H1 (cell line): ENCODE results near the gene PTMS. TPM values are rescaled to one million over a fixed set of nuclear protein-coding genes. Genes with fewer than 3 reads are reported as not detected.

Experiments
- CTCF ChIA-PET: fragments of 300-600 bp; sonication (Branson Sonifier 250); formaldehyde crosslinking; loops from one replicate; lab custom pipeline; 2021; ENCODE audit not compliant: partially characterized antibody; lab: Charles Lee
- POLR2A ChIA-PET: fragments of 300-600 bp; sonication (Branson Sonifier 250); formaldehyde crosslinking; loops from one replicate; lab custom pipeline; 2021; ENCODE audit warnings: inconsistent platforms; ENCODE audit not compliant: partially characterized antibody; lab: Charles Lee
- DNase-seq, 2 experiments: peaks; one replicate each; pipeline versions ENCODE4 v3.0.0 to v3.0.0-alpha.2; 2010 to 2022; ENCODE audit warnings: low spot score in 2 of 2, low read depth in 1 of 2, mixed read lengths in 1 of 2
- FAIRE-seq: peaks from 2 replicates; lab custom pipeline; 2011; peaks lifted over from hg19 to GRCh38; lab: Jason Lieb, UNC
- H2AFZ ChIP-seq: 2 replicates; pipeline ENCODE4 v1.8.1; 2012; ENCODE audit warnings: low read length, inconsistent platforms
- H2AK5ac ChIP-seq: 2 replicates; pipeline ENCODE4 v1.6.1; 2013; ENCODE audit warnings: low read depth, low read length
- H2BK120ac ChIP-seq: replicated peaks from 2 replicates; pipeline ENCODE3; 2013; ENCODE audit warnings: low read depth, low read length, inconsistent platforms
- H2BK12ac ChIP-seq: 2 replicates; pipeline ENCODE4 v1.6.1; 2013; ENCODE audit warnings: low read depth, low read length
- H2BK15ac ChIP-seq: 2 replicates; pipeline ENCODE4 v1.6.1; 2013; ENCODE audit warnings: low read length
- H2BK20ac ChIP-seq: 2 replicates; pipeline ENCODE4 v1.6.1; 2013; ENCODE audit warnings: low read length
- H2BK5ac ChIP-seq: 2 replicates; pipeline ENCODE4 v1.6.1; 2013; ENCODE audit warnings: low read depth, low read length
- H3K14ac ChIP-seq: 2 replicates; pipeline ENCODE4 v1.6.1; 2013; ENCODE audit warnings: inconsistent platforms; ENCODE audit not compliant: insufficient read length
- H3K18ac ChIP-seq: 2 replicates; pipeline ENCODE4 v1.6.1; 2013; ENCODE audit warnings: low read length; ENCODE audit errors: extremely low read depth
- H3K23ac ChIP-seq: 2 replicates; pipeline ENCODE4 v1.6.1; 2013; ENCODE audit warnings: inconsistent platforms; ENCODE audit not compliant: insufficient read length
- H3K23me2 ChIP-seq: 2 replicates; pipeline ENCODE4 v1.6.1; 2013; ENCODE audit warnings: low read depth, low read length
- H3K27ac ChIP-seq: 2 replicates; pipeline ENCODE4 v1.6.1; 2011; ENCODE audit warnings: low read depth, low read length, inconsistent platforms
- H3K27me3 ChIP-seq, 4 experiments: replicated peaks in 1 of 4; 1 replicate in 1 of 4; 2 replicates in 3 of 4; pipeline versions ENCODE4 v1.6.1 to v1.8.1; 2011 to 2013; ENCODE audit warnings: low read length in 3 of 4, mild to moderate bottlenecking in 3 of 4, inconsistent platforms in 2 of 4, mixed read lengths in 2 of 4, moderate library complexity in 1 of 4; ENCODE audit not compliant: control insufficient read depth in 3 of 4, insufficient read depth in 3 of 4; ENCODE audit errors: extremely low read depth in 1 of 4
- H3K36me3 ChIP-seq, 4 experiments: 2 replicates each; pipeline versions ENCODE4 v1.6.1 to v1.8.1; 2011 to 2013; ENCODE audit warnings: mild to moderate bottlenecking in 4 of 4, low read length in 3 of 4, moderate library complexity in 2 of 4, control low read depth in 1 of 4, inconsistent platforms in 1 of 4; ENCODE audit not compliant: insufficient read depth in 4 of 4, control insufficient read depth in 2 of 4
- H3K4ac ChIP-seq: replicated peaks from 2 replicates; pipeline ENCODE3; 2013; ENCODE audit warnings: low read length, low read depth, mixed read lengths, inconsistent platforms; ENCODE audit not compliant: insufficient read length
- H3K4me1 ChIP-seq, 4 experiments: replicated peaks in 1 of 4; 1 replicate in 1 of 4; 2 replicates in 3 of 4; pipeline versions ENCODE4 v1.6.1 to v1.8.1; 2011 to 2013; ENCODE audit warnings: low read length in 3 of 4, inconsistent platforms in 2 of 4, mixed read lengths in 1 of 4; ENCODE audit not compliant: insufficient read depth in 4 of 4, control insufficient read depth in 3 of 4
- H3K4me2 ChIP-seq, 2 experiments: 2 replicates each; pipeline versions ENCODE4 v1.6.1 to v1.8.1; 2011 to 2013; ENCODE audit warnings: low read depth in 2 of 2, low read length in 2 of 2, control low read depth in 1 of 2, inconsistent platforms in 1 of 2, mild to moderate bottlenecking in 1 of 2; ENCODE audit not compliant: insufficient read depth in 1 of 2
- H3K4me3 ChIP-seq, 4 experiments: fragments of 200-600, 300-600 bp in 1 of 4; sonication (generic), shearing (Covaris generic), sonication (Bioruptor Twin) in 1 of 4; 2 replicates each; pipeline versions ENCODE4 v1.5.1 to v1.8.1; 2011 to 2016; ENCODE audit warnings: low read length in 4 of 4, low read depth in 3 of 4, control low read depth in 2 of 4, inconsistent platforms in 2 of 4, mild to moderate bottlenecking in 2 of 4, mixed read lengths in 1 of 4, moderate library complexity in 1 of 4; ENCODE audit not compliant: insufficient read depth in 2 of 4; ENCODE audit errors: extremely low read depth in 1 of 4
- H3K56ac ChIP-seq: replicated peaks from 2 replicates; pipeline ENCODE3; 2013; ENCODE audit warnings: low read depth, mild to moderate bottlenecking, mixed read lengths, low read length, inconsistent platforms; ENCODE audit not compliant: insufficient read length
- H3K79me1 ChIP-seq: 2 replicates; pipeline ENCODE4 v1.6.1; 2013; ENCODE audit warnings: low read depth, low read length, control low read depth
- H3K79me2 ChIP-seq, 2 experiments: 2 replicates each; pipeline versions ENCODE4 v1.6.1 to v1.8.1; 2012 to 2013; ENCODE audit warnings: low read length in 2 of 2, mild to moderate bottlenecking in 2 of 2, inconsistent platforms in 1 of 2; ENCODE audit not compliant: insufficient read depth in 2 of 2, control insufficient read depth in 1 of 2
- H3K9ac ChIP-seq, 4 experiments: replicated peaks in 1 of 4; 1 replicate in 1 of 4; 2 replicates in 3 of 4; pipeline versions ENCODE4 v1.6.1 to v1.8.1; 2011 to 2013; ENCODE audit warnings: low read depth in 3 of 4, low read length in 3 of 4, control low read depth in 2 of 4, mild to moderate bottlenecking in 2 of 4, moderate library complexity in 2 of 4, inconsistent platforms in 1 of 4; ENCODE audit errors: extremely low read depth in 1 of 4
- H3K9me3 ChIP-seq, 2 experiments: 2 replicates each; pipeline versions ENCODE4 v1.6.1 to v1.8.1; 2012 to 2013; ENCODE audit warnings: mild to moderate bottlenecking in 2 of 2, moderate library complexity in 2 of 2, control low read depth in 1 of 2, inconsistent platforms in 1 of 2, low read depth in 1 of 2, low read length in 1 of 2, mixed read lengths in 1 of 2; ENCODE audit not compliant: insufficient read depth in 2 of 2
- H4K20me1 ChIP-seq, 2 experiments: replicated peaks in 1 of 2; 2 replicates each; pipeline versions ENCODE3 to v1.8.1; 2011 to 2013; ENCODE audit warnings: inconsistent platforms in 2 of 2, low read length in 2 of 2, mild to moderate bottlenecking in 1 of 2; ENCODE audit not compliant: insufficient read depth in 2 of 2, control insufficient read depth in 1 of 2
- H4K5ac ChIP-seq: 2 replicates; pipeline ENCODE4 v1.6.1; 2013; ENCODE audit warnings: low read length, low read depth, mixed read lengths, inconsistent platforms; ENCODE audit not compliant: insufficient read length
- H4K8ac ChIP-seq: 2 replicates; pipeline ENCODE4 v1.8.0; 2013; ENCODE audit warnings: mild to moderate bottlenecking, moderate library complexity, low read length, inconsistent platforms; ENCODE audit not compliant: insufficient read depth; ENCODE audit errors: extremely low read depth
- H4K91ac ChIP-seq: replicated peaks from 2 replicates; pipeline ENCODE3; 2013; ENCODE audit warnings: low read length, mixed read lengths, inconsistent platforms; ENCODE audit not compliant: insufficient read length
- RAD21 ChIP-seq, 2 experiments: IDR thresholded peaks in 1 of 2; conservative IDR thresholded peaks in 1 of 2; 2 replicates each; pipeline ENCODE4 v1.6.1; 2011; ENCODE audit warnings: low read depth in 2 of 2, low read length in 2 of 2, improper control_type of control experiment in 1 of 2, inconsistent platforms in 1 of 2, mild to moderate bottlenecking in 1 of 2, moderate library complexity in 1 of 2
- TBP ChIP-seq: IDR thresholded peaks from 2 replicates; pipeline ENCODE4 v1.6.1; 2011; ENCODE audit warnings: low read depth, low read length, improper control_type of control experiment
- WGBS, 2 experiments: shearing (Covaris generic) in 1 of 2; methylation state at CpG; one replicate each; pipeline versions ENCODE4 v1.1.6 to v1.1.7; 2013 to 2015; ENCODE audit warnings: low lambda C conversion rate in 2 of 2, mixed read lengths in 2 of 2, inconsistent platforms in 1 of 2, low coverage in 1 of 2, missing lambda C conversion rate in 1 of 2; ENCODE audit not compliant: insufficient replicate concordance in 2 of 2, insufficient coverage in 1 of 2, insufficient read length in 1 of 2; ENCODE audit errors: extremely low coverage in 1 of 2, missing lambda C conversion rate in 1 of 2; 5-methylcytosine and 5-hydroxymethylcytosine counted together
- polyA plus RNA-seq, 7 experiments: library from polyadenylated mRNA; depleted of rRNA in 3 of 7; stranded (reverse) in 5 of 7; unstranded in 2 of 7; fragments of >200 nt in 5 of 7; fragments of 200-250 nt in 2 of 7; gene quantifications; 1 replicate in 5 of 7; 2 replicates in 1 of 7; 4 replicates in 1 of 7; pipeline versions ENCODE4 v1.2.1 to v1.2.3, GENCODE V29; 2011 to 2013; ENCODE audit warnings: missing spikeins in 2 of 7, mixed read lengths in 2 of 7
- total RNA-seq: library from RNA; stranded (reverse); fragmentation: NEBNext Ultra II Directional; extraction: Animal tissue kit (Norgen Biotek cat#: 25700); gene quantifications from 2 replicates; pipeline ENCODE4 v1.2.1, GENCODE V29; 2021
- TF ChIP-seq, protein P1 (sequence below): IDR thresholded peaks from 2 replicates; pipeline ENCODE4 v1.6.1; 2012; ENCODE audit warnings: low read length, inconsistent platforms
- TF ChIP-seq, protein P2 (sequence below), 3 experiments: IDR thresholded peaks; 1 replicate in 2 of 3; 2 replicates in 1 of 3; pipeline versions ENCODE4 v1.5.1 to v1.6.1; 2011; ENCODE audit warnings: low read length in 3 of 3, mild to moderate bottlenecking in 3 of 3, inconsistent platforms in 2 of 3, low read depth in 1 of 3, moderate library complexity in 1 of 3; ENCODE audit not compliant: insufficient read depth in 1 of 3; ENCODE audit errors: control extremely low read depth in 1 of 3

PTMS gene
- total and polyA plus RNA-seq, 2 of the 8 experiments (the other 6 are each of a cell fraction or from before 2014, with no cell fraction given) = 444 to 553 TPM

DNA sequence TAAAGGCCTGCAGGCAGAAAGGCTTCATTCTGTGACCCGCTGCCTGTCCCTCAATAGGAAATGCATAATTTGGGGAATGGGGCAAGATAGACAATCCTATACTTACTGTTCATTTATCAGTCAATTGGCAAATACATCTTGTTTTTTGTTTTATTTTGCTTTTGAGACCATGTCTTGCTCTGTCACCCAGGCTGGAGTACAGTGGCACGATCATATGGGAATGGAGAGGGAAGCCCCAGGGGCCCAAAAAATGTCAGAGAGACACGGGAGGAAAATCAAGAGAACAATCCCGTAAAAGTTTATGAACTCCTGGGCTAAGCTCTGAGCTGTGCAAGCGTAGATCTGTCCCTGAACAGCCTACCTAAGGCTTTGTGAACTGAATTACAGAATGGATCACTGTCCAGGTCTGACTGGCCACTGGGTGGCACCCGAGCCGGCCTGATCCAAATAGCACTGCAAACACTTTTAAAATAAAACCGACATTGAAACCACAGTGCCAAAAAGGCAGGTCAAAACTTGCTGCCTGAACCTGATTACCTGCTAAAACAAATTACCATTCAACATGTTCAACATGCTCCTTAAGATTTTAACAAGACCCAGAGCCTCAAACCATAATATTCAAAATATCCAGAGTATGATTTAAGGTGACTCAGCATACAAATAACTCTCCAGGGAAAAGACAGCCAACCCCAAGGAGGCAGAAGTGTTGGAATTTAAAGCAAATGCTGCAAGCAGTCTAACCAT is 30.5 kb upstream of the PTMS start:
- peak; percentile 88 for FAIRE-seq
- POLR2A ChIA-PET = interaction anchor here (1.1 to 2.5 kb wide), 2 partner anchors 11 to 18 kb away, joined by 4 to 11 read pairs; partner anchors contain the start of gene MLF2
- CTCF ChIA-PET = interaction anchor here (0.6 to 3.0 kb wide), 16 partner anchors 9 to 1289 kb away, joined by 3 to 22 read pairs (median 4); partner anchors contain the start of genes COPS7A and MLF2

More for the DNA sequence above, 30.5 kb upstream of the PTMS start:
- no peak overlapping the region for H2BK120ac ChIP-seq
- H3K4me3 ChIP-seq = no peak overlapping the region
- TF ChIP-seq, protein P1, sequence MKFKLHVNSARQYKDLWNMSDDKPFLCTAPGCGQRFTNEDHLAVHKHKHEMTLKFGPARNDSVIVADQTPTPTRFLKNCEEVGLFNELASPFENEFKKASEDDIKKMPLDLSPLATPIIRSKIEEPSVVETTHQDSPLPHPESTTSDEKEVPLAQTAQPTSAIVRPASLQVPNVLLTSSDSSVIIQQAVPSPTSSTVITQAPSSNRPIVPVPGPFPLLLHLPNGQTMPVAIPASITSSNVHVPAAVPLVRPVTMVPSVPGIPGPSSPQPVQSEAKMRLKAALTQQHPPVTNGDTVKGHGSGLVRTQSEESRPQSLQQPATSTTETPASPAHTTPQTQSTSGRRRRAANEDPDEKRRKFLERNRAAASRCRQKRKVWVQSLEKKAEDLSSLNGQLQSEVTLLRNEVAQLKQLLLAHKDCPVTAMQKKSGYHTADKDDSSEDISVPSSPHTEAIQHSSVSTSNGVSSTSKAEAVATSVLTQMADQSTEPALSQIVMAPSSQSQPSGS = no peak
- TF ChIP-seq, protein P2, sequence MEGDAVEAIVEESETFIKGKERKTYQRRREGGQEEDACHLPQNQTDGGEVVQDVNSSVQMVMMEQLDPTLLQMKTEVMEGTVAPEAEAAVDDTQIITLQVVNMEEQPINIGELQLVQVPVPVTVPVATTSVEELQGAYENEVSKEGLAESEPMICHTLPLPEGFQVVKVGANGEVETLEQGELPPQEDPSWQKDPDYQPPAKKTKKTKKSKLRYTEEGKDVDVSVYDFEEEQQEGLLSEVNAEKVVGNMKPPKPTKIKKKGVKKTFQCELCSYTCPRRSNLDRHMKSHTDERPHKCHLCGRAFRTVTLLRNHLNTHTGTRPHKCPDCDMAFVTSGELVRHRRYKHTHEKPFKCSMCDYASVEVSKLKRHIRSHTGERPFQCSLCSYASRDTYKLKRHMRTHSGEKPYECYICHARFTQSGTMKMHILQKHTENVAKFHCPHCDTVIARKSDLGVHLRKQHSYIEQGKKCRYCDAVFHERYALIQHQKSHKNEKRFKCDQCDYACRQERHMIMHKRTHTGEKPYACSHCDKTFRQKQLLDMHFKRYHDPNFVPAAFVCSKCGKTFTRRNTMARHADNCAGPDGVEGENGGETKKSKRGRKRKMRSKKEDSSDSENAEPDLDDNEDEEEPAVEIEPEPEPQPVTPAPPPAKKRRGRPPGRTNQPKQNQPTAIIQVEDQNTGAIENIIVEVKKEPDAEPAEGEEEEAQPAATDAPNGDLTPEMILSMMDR (IDR thresholded peaks at IDR 0.05; ENCODE audit: control extremely low read depth in 1 of 3, insufficient read depth in 1 of 3, low read depth in 1 of 3, low read length in 3 of 3) = peak; percentile 62 to 63 (median 63)
- no peak for TF ChIP-seq TBP
- TF ChIP-seq RAD21 (IDR thresholded peaks at IDR 0.05 in 1 of 2, conservative IDR thresholded peaks at IDR 0.05 in 1 of 2; ENCODE audit: low read depth in 2 of 2, low read length in 2 of 2) = peak; percentile 62 to 73
- H3K27me3 ChIP-seq = no peaks in the 10 kb centered on the region
- H3K36me3 ChIP-seq = peaks cover 0 to 13% (median 9%) of the 10 kb centered on the region in 4 experiments; a peak in 5 of 8 replicates
- no peak overlapping the region for H3K27ac ChIP-seq
- H3K9ac ChIP-seq = no peak overlapping the region
- no peaks in the 10 kb centered on the region for H4K20me1 ChIP-seq
- H3K4me2 ChIP-seq = no peak overlapping the region
- no peaks in the 10 kb centered on the region for H3K9me3 ChIP-seq
- peak in 1 of 2 experiments; percentile 62 for DNase-seq
- H4K91ac ChIP-seq = no peak overlapping the region
- peaks cover 0 to 5% (median 0%) of the 10 kb centered on the region in 4 experiments; a peak in 1 of 7 replicates for H3K4me1 ChIP-seq
- H2BK12ac ChIP-seq = no peak overlapping the region
- 60% methylated on average over 8 of the region's 8 CpGs; no CpG with 5 or more reads in 1 of the 2 experiments for WGBS, 2 experiments
- H4K5ac ChIP-seq = no peak overlapping the region
- no peak overlapping the region for H2AFZ ChIP-seq
- H4K8ac ChIP-seq = no peak overlapping the region
- H3K23ac ChIP-seq = no peak overlapping the region
- H3K56ac ChIP-seq = no peak overlapping the region
- H3K4ac ChIP-seq = no peak overlapping the region
- no peak overlapping the region; the same call in 1 of the 2 replicates for H3K18ac ChIP-seq
- H3K79me1 ChIP-seq = no peaks in the 10 kb centered on the region
- H2BK15ac ChIP-seq = no peak overlapping the region
- no peak overlapping the region for H3K14ac ChIP-seq
- H2BK5ac ChIP-seq = no peak overlapping the region
- H3K23me2 ChIP-seq = no peaks in the 10 kb centered on the region
- no peak overlapping the region for H2BK20ac ChIP-seq
- no peaks in the 10 kb centered on the region for H3K79me2 ChIP-seq
- H2AK5ac ChIP-seq = no peak overlapping the region
